ENCODE data around the gene SORBS1.
"Not testable (repeated sequence)": the region's sequence is repeated elsewhere in the genome, so short reads cannot be mapped to it uniquely, and the experiment has no call there.

The SORBS1 gene

GRCh38 chr10:95480102-95480900, 80.9 kb downstream of the SORBS1 start:
- no peak for DNase-seq

DNA sequence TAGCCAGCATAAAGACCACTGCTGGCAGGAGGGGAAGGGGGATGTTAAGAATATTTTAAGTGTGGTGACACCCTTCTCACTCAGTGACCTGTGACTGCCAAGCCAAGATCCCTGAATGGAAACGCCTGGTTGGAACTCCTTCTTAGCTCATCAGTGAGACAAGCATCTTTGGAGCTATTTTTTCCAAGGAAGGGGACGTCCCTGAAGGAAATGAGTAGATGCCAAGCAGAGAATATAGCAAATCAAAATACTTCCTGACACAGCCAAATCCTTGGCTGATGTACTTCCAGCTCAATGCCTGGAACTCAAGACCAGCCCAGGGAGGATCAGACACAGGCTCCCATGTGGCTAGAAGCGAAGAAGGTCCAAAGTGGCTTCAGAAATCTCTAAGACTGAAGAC, 82.2 kb downstream of the SORBS1 start:
- no peak for DNase-seq

- no peak for DNase-seq
Measured at GRCh38 chr10:95478185-95478584, 83.0 kb downstream of the SORBS1 start.

- no peak for DNase-seq
Measured at GRCh38 chr10:95477175-95477520, 84.0 kb downstream of the SORBS1 start.

- no peak for DNase-seq
Measured at GRCh38 chr10:95476469-95477174, 84.5 kb downstream of the SORBS1 start.

DNA sequence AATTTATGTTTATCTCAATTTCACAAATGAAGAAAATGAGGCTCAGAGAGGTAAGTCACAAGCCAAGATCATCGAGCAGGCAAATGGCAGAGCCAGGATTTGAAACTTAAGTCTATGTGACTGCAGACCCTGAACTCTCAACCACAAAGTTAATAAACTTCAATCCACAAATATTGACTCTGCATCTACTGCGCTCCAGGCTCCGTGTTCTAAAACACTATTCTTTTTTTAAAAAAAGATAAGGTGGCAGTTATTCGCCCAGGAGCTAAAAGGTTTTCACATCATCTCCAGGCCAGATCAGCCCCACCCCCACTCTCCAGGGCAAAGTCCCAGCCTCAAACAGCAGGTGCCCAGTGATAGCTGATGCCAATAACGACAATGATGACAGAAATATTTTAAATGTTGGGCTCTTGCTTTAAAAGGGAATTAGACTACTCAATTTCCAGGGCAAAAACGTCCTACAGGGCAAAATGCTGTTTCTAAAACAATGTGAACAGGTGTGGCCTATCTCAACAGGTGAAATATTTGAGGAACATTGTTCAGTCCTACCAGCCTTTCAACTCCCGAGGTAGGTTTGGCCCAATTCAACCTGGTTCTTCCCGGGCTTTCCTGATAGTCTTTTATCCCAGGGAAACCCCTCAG, 85.2 kb downstream of the SORBS1 start:
- no peak for DNase-seq

DNA sequence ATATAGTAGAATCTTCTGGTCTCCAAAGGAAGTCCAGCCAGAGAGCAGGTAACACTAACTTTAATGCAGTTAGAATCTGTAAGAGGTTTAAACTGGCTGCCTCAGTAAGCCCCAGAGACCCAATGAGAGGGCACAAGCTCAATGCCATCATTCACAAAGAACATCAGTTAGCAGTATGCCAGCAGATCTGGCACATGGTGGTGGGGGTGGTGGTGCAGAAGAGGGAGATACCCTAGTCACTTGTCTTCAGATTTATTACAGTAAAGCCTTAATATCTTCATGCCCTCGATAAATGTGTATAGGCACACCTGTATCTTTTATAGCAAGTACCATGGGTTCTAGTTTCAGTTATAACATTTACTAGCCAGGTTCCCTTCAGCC, 86.2 kb downstream of the SORBS1 start:
- DNase-seq: no peak

- DNase-seq: peak; percentile 61
Measured at GRCh38 chr10:95474228-95475002, 86.8 kb downstream of the SORBS1 start.

GRCh38 chr10:95472304-95473088, 88.7 kb downstream of the SORBS1 start:
- DNase-seq: no peak

DNA sequence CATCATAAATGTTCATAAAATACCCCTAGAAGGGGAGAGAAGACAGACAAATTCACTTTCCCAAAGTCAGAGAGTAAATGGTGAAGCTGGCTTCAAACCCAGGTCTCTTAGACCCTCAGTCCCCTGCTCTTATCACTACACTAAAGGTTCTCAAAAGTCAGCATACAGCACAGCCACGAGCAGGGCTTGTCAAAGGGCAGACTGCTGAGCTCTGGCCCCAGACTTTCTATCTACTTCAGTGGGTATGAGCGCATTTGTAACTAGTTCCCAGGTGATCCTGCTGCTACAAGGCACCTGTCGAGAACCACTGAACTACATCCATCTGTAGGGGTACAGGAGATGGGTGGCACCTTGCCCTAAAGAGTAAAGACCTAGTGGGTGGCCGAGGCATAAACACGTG, 91.5 kb downstream of the SORBS1 start:
- DNase-seq: no peak

DNA sequence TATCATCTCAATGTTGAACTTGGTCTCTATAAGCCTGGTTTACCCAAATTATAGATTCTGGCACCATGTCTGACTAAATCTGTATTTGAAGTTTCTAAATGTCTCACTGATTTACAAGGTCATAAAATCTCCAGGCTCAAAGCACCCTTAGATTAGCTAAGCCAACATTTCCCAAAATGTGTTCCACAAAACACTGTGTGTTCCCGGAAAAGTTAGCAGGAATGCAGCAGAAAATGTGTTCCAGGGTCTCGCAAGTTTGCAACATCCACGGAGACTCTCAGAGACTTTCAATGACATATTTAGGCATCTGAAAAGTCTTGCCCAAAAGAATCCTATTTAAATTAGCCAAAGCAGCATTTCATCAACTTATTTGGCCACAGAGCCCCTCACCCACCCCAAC, 91.9 kb downstream of the SORBS1 start:
- DNase-seq: no peak

- not testable (repeated sequence) for DNase-seq
Measured at GRCh38 chr10:95467642-95468041, 93.5 kb downstream of the SORBS1 start.

- no peak for DNase-seq
Measured at GRCh38 chr10:95467162-95467599, 94.0 kb downstream of the SORBS1 start.

DNA sequence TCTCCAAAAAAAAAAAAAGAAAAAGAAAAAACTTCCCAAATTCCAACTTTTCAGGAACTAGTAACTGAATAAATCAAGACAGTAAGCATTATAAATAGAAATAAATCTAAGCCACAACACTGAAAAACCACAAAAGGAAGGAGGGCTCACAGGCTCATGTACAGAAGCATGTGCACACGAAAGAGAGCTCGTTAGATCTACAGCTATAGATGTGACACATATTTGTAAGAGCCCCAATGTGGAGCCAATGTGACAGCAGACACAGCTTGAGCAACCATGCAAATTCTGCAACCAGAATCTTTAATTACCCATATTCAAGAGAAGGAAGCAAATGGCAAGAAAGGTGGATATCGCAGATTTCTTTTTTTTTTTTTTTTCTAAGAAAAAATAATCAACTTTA, 94.7 kb downstream of the SORBS1 start:
- no peak for DNase-seq

DNA sequence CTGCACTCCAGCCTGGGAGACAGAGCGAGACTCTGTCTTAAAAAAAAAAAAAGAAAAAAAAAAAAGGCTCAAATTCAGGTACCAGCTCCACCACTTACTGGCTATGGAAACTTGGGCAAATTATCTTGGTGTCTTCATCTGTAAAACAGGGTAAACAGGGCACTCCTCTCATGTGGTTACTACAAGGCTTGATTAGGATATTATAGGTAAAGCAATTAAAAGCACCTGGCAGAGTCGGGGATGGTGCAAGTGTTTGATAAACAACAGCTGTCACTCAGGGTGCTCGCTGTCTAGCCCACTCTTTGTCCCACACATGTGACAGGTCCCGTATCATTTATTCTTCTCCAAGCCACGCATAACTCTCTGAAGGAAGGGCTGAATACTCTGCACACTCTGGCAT, 96.9 kb downstream of the SORBS1 start:
- peak; percentile 9 for DNase-seq

DNA sequence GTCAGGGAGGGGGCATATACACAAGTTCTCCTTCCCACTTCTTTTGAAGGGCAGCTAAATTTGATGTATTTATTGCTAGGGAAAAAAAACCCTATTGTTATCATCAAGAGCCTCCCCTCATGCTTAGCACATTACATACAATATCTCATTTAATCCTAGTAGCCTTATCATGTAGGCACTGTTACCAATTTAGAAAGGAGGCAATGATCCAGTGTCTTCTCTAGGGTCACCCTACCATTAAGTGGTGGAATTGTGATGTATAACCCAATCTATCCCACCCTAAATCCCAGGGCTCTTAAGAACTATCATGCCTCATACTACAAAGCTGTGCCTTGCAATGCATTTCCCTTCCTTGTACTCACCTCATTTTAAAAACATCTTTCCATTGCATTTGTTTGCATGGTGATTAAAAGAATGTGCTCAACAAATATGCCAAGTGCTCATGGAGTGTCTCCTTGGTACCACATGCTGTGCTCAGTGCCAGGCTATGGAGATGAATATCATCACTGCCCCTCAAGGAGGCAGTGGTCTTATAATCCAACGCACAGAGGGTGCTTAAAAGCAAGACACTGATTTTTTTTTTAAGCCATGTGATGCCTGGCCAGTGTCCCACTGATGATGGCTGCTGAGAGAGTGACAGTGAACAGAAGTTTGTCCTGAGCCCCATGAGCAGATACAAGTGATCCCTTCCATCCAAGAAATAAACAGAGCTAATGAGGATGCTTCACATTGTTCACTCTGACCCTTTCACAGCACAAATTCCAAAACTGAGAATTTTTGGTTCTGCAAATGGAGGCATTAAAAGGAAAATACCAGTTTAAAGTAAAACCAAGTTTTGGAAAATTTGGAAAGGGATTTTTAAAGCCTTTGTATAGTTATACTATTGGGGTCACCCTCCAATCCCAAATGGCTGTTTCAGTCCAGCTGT, 98.2 kb downstream of the SORBS1 start:
- DNase-seq: no peak

DNA sequence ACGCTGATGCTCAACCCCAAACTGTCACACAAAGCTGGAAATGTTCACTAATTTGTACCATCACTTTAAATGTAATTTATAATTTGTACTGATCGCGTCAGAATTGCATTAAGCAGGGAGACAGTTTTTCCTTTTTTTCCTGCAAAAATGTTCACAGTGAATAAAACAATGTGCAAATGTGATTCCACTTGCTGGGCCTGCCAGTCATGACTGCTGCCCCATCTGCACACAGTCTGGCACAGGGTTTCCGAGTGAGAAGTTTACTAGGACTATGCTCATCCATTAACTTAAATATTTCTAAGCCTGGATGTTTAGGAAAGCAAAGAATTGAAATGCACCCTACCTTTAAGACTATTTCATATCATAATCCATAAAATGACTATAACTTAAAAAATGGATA, 99.6 kb downstream of the SORBS1 start:
- no peak for DNase-seq

- no peak for DNase-seq
Measured at GRCh38 chr10:95459446-95460045, 101.6 kb downstream of the SORBS1 start.

DNA sequence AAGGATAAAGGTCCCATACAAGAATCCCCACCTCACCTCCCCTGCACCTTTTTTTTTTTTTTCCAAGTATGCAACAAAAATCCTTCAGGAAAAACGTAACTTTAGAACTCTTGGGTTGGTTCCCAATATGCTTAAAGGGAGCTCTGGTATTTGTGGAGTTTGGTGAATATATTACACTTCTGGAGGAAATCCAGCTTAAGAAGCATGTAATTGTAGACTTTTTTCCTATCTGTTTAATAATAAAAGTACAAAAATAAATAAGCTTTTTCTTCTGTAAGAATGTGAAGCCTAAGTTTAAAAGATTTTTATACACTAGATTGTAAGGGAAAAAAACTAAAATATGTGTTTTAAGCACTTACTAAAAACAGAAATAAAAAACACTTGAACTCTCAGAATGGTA, 102.3 kb downstream of the SORBS1 start:
- DNase-seq: no peak

DNA sequence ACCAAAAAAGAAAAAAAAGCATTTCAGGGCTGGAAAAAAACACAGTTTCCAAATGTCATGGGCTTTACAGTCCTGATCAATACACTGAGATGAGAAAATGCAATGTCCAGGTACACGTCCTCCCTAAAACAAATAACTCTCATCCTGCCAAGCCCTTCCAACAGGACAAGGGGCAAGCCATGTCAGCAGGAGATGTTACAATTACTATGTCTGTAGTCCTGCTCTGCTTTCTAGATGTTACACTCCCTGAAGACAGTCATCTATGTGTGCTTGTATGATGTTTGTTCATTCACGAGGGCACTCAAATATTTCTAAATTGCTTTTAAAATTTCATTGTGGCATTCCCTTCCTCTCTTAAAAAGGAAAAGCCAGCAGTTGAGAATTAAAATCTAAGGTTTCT, 103.2 kb downstream of the SORBS1 start:
- DNase-seq: no peak

DNA sequence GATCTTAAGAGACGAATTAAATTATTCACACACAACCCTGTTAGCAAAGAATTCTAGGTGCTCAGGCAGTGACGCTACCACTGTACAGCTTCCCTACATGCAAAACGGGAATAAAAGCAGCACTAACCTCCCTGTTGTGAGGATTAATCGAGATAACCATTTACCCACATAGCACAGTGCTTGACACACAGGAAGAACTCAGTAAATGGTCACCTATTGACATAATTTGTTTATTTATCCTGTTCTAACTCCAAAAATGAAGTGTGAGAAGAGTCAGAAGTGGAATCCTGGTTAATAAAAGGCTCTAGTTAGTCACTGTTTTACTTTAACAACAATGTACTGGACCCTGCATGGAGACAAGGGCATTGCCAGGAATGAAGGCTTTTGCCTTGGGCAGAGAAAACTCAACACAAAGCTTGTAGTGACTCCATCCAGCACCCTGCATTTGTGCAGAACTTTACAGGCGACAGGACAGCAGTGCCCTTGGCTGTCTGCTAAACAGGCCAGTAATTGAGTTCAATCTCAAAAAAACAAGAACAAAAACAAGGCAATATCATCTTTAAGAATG, 103.8 kb downstream of the SORBS1 start:
- no peak for DNase-seq
